B cell (primary cell): ENCODE data around the gene ZSCAN10.

Experiments
- CTCF ChIP-seq: fragments of 200-600 bp; IDR thresholded peaks from one replicate; pipeline ENCODE4 v1.8.0; 2022; ENCODE audit warnings: antibody characterized with exemption, mild to moderate bottlenecking
- EZH2 ChIP-seq: IDR thresholded peaks from 2 replicates; pipeline ENCODE4 v1.6.1; 2012; ENCODE audit warnings: borderline replicate concordance, low read depth, mild to moderate bottlenecking, moderate library complexity, low read length; ENCODE audit not compliant: insufficient read depth, poor library complexity, severe bottlenecking

- TF ChIP-seq EZH2, result no peak
- TF ChIP-seq CTCF, result no peak
Observed at GRCh38 chr16:3057181-3058138, 41.6 kb downstream of the ZSCAN10 start.
